Activated CD8-positive, alpha-beta memory T cell treated with anti-CD3 and anti-CD28 coated beads for 36 hours (primary cell): ENCODE results near the gene CYTL1. TPM values are rescaled to one million over a fixed set of nuclear protein-coding genes. Genes with fewer than 3 reads are reported as not detected.
"Not testable (repeated sequence)": the region's sequence is repeated elsewhere in the genome, so short reads cannot be mapped to it uniquely, and the experiment has no call there.

Experiments used
- CTCF ChIA-PET: fragments of 350-600 bp; sonication (Branson Sonifier 250); formaldehyde crosslinking; loops from one replicate; lab custom pipeline; 2021; ENCODE audit warnings: antibody characterized with exemption; lab: Charles Lee
- POLR2A ChIA-PET: fragments of 350-600 bp; sonication (Branson Sonifier 250); formaldehyde crosslinking; loops from one replicate; lab custom pipeline; 2021; ENCODE audit warnings: antibody characterized with exemption; lab: Charles Lee
- total RNA-seq, 2 experiments: library from RNA; stranded (reverse); gene quantifications; one replicate each; pipeline ENCODE4 v1.2.3, GENCODE V29; 2021

The CYTL1 gene
- total RNA-seq, 2 experiments from 2014 or later, result not detected

DNA sequence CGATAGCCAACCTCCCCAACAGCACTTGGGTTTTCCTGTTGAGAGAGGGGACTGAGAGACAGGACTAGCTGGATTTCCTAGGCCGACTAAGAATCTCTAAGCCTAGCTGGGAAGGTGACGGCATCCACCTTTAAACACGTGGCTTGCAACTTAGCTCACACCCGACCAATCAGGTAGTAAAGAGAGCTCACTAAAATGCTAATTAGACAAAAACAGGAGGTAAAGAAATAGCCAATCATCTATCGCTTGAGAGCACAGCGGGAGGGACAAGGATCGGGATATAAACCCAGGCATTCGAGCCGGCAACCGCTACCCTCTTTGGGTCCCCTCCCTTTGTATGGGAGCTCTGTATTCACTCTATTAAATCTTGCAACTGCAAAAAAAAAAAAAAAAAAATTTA is 12.3 kb downstream of the CYTL1 start:
- CTCF ChIA-PET, result not testable (repeated sequence)
- POLR2A ChIA-PET, result interaction anchor here (0.6 to 0.7 kb wide), 2 partner anchors 29 to 337 kb away, joined by 5 to 6 read pairs; no protein-coding TSS in a partner anchor

GRCh38 chr4:5004496-5004895 is 14.8 kb downstream of the CYTL1 start:
- POLR2A ChIA-PET, result no interaction called here

DNA sequence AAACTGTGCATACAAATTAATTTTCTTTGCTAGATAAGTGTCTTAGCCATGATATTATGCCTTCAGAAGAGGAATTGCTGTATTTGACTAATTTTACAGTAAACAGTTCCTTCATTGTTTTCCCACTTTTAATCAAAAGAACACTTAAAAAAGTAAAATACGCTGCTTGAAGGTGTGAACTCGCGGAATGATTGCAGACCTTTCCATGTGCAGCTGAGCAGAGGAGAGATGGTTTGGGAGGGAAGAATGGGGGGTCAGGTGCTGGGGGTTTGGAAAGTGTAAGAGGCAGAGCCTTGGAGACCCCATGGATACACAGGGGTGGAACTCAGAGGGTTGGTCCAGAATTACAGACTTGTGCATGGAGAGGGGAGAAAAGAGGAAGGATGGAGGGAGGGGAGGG is 15.3 kb downstream of the CYTL1 start:
- POLR2A ChIA-PET, result no interaction called here
- CTCF ChIA-PET, result no interaction called here

More at GRCh38 chr4:5004496-5004895, 14.8 kb downstream of the CYTL1 start:
- CTCF ChIA-PET, result no interaction called here

DNA sequence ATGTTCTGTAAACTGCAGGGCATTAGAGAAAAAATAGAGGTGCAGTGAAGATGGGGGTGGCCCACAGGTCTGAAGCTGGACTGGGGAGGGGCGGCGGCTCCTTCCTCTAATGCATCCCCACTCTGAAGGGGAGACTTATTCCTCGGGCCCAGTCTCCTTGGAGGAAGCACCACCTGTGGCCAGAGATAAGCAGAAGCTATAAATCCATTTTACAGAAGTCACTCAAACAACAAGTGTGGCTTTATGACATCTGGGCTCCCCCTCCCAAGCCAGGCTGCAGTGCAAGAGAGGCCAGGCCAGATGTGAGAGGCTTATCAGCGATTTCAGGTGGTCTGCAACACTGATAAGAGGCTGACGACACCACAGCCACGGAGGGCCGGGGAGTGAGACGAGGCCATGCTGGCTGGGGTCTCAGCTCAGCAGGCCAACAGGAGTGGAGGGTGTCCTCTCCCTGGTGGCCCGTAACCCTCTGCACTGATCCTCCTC is 15.8 kb downstream of the CYTL1 start:
- ChIA-PET POLR2A (no interaction called here), CTCF (no interaction called here)

- CTCF ChIA-PET, POLR2A ChIA-PET: not testable (repeated sequence)
Measured at GRCh38 chr4:5001641-5002040, 17.6 kb downstream of the CYTL1 start.

- POLR2A ChIA-PET, CTCF ChIA-PET: not testable (repeated sequence)
Measured at GRCh38 chr4:4996935-4997334, 22.3 kb downstream of the CYTL1 start.

GRCh38 chr4:4995908-4996265 is 23.4 kb downstream of the CYTL1 start:
- CTCF ChIA-PET, result no interaction called here
- POLR2A ChIA-PET, result no interaction called here

DNA sequence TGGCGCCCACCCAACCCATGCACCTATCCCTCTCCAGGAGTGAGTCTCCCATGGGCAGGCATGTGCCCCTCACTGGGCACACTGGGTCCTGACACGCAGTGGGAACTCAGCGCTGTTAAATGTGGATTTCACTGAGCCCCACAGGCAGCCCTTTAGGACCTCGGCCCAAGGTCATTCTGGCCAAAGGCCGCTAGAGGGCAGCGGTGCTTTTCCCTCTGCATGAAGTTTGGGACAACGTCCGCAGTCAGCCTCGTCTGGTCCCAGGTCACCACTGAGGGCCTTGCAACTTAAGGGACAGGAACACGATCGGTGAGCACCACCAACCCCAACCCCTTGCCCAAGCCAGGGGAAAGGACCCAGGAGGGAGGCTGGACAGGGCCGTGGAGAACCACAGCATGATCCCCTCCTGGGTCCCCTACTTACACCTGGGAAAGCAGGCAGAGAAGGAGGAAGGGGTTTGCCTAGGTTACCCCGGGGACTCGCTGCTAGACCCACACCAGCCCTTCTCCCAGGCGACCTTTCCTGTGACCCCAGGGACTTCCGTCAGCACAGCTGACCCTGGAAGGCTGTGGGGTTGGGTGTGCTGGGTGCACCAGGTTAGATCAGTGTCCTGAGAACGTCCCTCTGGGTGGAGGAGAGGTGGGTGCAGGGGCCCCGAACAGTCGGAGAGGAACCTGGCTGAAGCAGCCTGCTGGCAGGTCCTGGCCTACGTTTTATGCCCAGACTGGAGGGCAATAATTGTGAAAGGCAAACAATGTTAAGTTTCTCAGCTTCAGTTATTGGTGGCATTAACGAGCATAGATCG is 24.0 kb downstream of the CYTL1 start:
- ChIA-PET CTCF (no interaction called here), POLR2A (no interaction called here)

DNA sequence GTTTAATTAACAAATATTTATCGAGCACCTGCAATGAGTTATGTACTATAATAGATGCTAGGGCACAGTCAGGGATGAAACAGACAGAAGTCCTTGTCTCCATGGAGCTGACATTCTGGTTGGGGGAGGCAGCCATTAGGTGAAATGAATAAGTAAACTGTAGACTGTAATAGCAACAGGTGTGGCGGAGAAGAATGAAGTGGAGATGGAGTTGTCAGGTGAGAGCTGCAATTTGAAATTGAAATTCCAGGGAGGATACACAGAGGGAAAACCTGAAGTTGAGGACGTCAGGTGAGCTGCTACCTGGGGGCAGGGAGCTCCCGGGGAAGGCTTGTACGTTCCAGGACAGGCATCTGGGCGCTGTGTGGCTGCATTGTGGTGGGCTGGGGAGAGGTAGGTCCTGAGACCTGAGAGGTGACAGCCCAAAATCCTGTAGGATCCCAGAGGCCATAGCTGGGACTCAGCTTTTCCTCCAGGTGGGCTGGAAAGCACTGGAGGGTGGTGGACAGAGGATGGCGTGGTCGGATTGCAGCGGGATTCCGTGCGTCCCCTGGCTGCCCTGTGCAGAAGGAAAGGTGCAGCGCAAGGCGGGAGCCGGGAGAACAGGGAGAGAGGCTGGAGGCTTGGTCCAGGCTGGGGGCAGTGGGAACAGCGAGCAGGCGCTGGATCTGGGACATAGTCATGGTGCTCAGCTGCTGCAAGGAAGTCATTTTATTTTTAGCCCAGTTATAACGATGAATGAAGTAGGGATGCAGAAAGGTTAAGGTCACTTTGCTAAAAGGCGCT is 24.8 kb downstream of the CYTL1 start:
- ChIA-PET POLR2A (no interaction called here), CTCF (no interaction called here)

DNA sequence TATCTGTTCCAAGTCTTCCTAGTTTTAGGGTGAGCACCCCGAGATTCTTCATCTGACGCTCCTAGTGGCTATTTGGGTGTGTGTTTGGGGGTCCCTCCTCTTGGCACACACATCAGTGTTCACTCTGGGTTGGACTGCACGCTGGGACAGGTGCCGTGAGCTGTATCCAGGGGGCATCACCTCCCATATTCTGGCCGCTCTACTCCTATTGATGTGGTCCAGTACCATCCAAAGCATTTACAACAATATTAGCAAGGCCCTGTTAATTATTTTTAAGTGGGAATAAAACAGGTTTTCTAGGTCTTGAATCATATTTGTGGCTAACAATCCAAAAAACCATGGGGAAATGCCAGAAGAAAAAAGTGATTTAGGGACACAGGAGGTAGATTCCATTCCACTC is 26.4 kb downstream of the CYTL1 start:
- ChIA-PET CTCF (no interaction called here), POLR2A (no interaction called here)

DNA sequence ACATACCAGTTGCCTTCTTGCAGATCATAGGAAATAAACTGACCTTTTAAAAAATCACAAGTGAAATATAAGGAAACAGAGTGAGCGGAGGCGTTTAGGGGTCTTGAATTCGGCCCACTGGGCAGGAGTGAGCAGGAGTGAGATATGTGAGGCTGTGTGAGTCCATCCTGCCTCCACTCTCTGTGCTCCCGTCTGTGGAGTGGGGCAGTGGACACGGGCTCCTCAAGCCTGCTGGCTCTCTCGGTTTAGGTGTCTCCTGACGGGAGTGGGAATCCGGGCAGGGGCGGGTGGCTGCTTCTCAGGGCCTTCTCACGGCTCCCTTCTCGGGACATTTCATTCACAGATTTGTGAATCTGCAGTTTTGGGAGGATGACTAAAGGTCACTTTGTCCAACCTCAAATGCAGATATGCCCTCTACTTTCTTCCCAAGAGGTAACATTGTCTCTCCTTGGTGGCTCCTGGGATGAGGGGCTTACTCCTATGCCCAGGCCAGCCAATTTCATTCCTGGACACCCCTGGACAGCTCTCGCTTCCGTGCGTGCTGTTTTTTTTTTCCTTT is 27.6 kb downstream of the CYTL1 start:
- ChIA-PET CTCF (no interaction called here), POLR2A (no interaction called here)

DNA sequence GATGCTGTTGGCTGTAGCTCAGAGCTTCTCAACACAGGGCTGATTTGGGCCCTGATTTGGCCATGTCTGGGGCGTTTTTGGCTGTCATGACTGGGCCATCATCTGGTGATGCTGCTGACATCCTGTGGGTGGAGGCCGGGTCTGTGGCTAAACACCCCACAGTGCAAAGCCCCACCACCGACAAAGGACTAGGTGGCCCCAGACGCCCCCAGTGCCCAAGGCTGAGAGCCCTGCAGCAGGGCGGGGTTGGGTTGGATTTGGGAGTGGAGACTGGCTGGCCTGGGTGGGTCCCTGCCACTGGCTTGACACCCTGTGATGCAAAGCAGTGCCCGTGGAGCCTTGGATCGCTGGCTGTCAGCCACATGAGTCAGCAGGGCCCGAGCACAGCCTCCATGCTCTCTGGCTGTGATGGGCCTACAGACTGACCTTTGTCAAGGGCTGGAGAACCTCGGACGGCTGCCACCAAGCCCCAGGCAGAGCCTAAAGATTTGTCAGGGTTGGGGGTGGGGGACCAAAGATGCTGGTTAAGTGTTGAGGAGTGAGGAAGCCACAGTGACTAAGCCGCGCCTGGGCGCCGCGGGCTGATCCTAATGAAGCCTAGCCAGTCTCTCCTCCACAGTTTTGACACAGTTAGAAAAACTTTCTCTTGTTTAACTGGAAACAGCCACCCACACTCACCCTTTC is 28.3 kb downstream of the CYTL1 start:
- POLR2A ChIA-PET, result no interaction called here
- CTCF ChIA-PET, result no interaction called here

DNA sequence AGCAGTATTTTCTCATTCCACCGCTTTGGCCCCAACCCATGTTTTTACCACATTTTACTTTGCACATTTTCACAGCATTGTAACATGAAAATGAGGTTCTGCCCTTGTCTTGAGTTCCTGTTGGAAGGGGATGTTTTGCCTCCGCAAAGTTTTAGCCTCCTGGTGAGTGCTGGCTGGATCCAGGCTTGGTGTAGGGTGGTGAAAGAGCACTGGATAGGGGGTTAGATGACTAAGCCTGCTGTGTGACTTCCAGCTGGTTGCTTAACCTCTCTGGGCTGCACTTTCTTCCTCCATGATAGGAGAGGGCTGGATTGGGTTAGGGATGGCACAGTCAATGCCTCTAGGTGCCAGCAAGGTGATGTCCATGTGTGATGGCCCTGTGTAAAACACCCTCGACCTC is 28.9 kb downstream of the CYTL1 start:
- CTCF ChIA-PET, result no interaction called here

GRCh38 chr4:4989083-4989622 is 30.1 kb downstream of the CYTL1 start:
- CTCF ChIA-PET, result no interaction called here
- POLR2A ChIA-PET, result no interaction called here

More for the DNA sequence above, 28.9 kb downstream of the CYTL1 start:
- POLR2A ChIA-PET, result no interaction called here

- ChIA-PET POLR2A (no interaction called here), CTCF (no interaction called here)
Measured at GRCh38 chr4:4987656-4988055, 31.6 kb downstream of the CYTL1 start.

DNA sequence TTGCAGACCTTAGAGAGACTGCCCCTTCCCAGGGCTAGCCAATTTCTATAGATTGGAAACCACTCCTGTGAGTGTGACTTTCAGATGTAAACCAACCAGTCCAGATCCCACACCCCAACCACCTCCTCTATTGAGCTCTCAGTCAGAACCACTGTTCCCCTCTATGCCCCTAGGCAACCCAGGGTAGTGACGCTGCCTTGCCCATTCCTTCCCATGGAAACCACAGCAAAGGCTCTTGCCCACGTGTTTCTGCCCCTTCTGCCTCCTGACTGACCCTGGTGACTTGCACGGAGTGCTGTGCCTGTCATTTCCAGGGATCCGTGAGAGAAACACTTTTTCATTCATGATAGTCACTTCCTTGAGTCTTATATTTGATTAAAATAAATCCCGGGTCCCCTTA is 32.4 kb downstream of the CYTL1 start:
- POLR2A ChIA-PET, result no interaction called here
- CTCF ChIA-PET, result no interaction called here

GRCh38 chr4:4985844-4986243 is 33.4 kb downstream of the CYTL1 start:
- ChIA-PET POLR2A (no interaction called here), CTCF (no interaction called here)

- ChIA-PET POLR2A (no interaction called here), CTCF (no interaction called here)
Measured at GRCh38 chr4:4985036-4985435, 34.2 kb downstream of the CYTL1 start.

DNA sequence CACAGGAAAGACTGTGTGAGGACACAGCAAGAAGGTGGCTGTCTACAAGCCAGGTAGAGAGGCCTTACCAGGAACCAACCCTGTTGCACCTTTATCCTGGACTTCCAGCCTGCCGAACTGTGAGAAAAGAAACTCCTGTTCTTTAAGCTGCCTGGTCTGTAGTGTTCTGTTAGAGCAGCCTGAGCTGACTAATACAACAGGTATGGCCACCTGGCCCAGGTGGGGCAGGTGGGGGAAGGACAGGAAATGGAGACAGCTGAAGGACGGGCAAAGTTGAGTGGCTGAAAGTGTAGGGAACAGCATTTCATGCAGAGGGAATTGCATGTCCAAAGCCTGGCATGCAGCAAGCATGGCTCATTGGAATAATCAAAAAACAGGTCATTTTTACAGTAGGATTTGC is 35.1 kb downstream of the CYTL1 start:
- POLR2A ChIA-PET, result no interaction called here
- CTCF ChIA-PET, result no interaction called here

GRCh38 chr4:4981827-4982226 is 37.4 kb downstream of the CYTL1 start:
- CTCF ChIA-PET, result no interaction called here
- POLR2A ChIA-PET, result no interaction called here
